M059J (cell line): ENCODE measurements around the gene MGAT4B. TPM values are rescaled to one million over a fixed set of nuclear protein-coding genes. Genes with fewer than 3 reads are reported as not detected.

Source experiments
- DNase-seq: peaks from one replicate; pipeline ENCODE4 v3.0.0-alpha.2; 2012; ENCODE audit warnings: low read depth
- total RNA-seq: library from RNA; depleted of rRNA; stranded (reverse); fragments of >200 nt; shearing (Covaris generic); gene quantifications from 2 replicates; pipeline ENCODE4 v1.2.3, GENCODE V29; 2014

Gene MGAT4B
- total RNA-seq, 1 experiment from 2014 or later = 187 TPM

- DNase-seq = no peak
Observed at GRCh38 chr5:179771311-179771895, 35.3 kb downstream of the MGAT4B start.

- no peak for DNase-seq
Observed at GRCh38 chr5:179769796-179770195, 36.9 kb downstream of the MGAT4B start.

GRCh38 chr5:179769271-179769670 is 37.4 kb downstream of the MGAT4B start:
- DNase-seq = no peak

- DNase-seq = no peak
Observed at GRCh38 chr5:179768326-179769085, 38.2 kb downstream of the MGAT4B start.

GRCh38 chr5:179767496-179768100 is 39.1 kb downstream of the MGAT4B start:
- no peak for DNase-seq

DNA sequence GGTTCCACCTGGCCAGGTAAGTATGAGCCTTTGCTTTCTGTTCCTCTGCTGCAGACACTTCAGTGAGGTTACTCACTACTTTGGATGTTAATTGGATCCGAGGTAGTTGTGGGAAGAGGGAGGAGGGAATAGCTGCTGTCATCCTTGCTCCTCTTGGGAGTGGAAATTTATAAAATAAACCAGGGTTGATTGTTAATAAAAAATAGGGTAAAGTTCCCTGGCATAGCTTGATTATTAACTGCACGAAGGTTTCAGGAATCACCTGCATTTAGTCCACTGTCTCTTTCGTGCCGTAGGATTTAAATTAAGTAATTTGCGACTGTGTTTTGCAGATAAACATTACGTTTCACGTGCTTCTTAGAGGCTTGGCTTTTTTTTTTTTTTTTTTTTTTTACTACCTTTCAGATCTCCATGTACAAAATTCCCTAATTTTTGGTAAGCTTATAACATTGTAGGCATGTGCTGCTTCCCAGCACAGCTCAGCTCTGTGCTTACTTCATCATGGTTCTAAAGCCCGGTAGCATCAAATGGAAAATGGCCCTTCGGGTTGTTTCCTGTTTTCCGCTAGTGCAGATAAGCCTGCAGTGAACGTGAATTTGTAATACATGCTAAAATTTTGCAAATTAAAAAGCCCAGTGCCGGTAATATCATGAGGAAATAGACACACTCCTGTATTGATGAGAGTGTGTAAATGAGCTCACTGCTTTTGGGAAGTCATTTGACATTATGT is 39.8 kb downstream of the MGAT4B start:
- no peak for DNase-seq

- peak; percentile 61 for DNase-seq
Observed at GRCh38 chr5:179766021-179766725, 40.5 kb downstream of the MGAT4B start.

GRCh38 chr5:179765400-179765799 is 41.3 kb downstream of the MGAT4B start:
- peak; percentile 91 for DNase-seq

GRCh38 chr5:179764056-179764455 is 42.6 kb downstream of the MGAT4B start:
- no peak for DNase-seq

- DNase-seq = peak; percentile 84
Observed at GRCh38 chr5:179763215-179763945, 43.3 kb downstream of the MGAT4B start.

- peak; percentile 69 for DNase-seq
Observed at GRCh38 chr5:179762781-179763176, 43.9 kb downstream of the MGAT4B start.

- peak; percentile 44 for DNase-seq
Observed at GRCh38 chr5:179762079-179762780, 44.4 kb downstream of the MGAT4B start.

- peak; percentile 12 for DNase-seq
Observed at GRCh38 chr5:179759581-179760551, 46.8 kb downstream of the MGAT4B start.

DNA sequence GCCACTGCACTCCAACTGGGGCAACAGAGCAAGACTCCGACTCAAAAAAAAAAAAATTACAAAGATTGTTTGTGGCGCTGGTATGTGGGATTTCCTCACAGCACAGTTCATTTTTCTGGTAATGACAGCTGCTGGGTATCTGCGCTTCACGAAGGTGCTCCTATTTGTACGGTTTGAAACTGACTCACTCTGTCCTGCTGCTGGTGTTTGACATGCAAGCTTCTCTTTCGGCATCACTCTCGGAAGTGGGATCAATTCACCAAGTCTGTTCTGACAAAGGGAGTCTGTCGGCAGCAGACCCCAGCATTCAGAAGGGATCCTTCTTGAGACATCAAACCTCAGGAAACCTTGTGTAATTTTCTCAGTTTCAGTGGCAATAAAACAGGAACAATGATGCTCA is 47.7 kb downstream of the MGAT4B start:
- no peak for DNase-seq

DNA sequence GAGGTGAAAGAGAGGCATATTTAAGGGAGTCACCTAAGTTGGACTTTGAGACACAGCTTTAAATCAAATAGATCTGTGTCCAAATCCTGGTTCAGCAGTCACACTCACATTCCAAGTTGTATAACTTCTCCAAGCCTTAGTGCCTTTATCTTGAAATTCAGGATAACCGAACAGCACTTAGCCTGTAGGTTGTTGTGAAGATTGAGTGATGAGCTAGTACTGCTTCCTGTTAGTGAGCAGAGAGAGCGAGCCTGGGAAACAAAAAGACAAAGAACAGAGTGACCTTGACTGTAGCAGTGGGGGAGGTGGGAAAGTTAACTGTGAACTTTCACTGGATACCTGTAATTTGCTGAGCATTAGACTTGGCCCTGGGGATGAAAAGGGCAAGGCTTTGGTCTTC is 51.6 kb downstream of the MGAT4B start:
- no peak for DNase-seq

DNA sequence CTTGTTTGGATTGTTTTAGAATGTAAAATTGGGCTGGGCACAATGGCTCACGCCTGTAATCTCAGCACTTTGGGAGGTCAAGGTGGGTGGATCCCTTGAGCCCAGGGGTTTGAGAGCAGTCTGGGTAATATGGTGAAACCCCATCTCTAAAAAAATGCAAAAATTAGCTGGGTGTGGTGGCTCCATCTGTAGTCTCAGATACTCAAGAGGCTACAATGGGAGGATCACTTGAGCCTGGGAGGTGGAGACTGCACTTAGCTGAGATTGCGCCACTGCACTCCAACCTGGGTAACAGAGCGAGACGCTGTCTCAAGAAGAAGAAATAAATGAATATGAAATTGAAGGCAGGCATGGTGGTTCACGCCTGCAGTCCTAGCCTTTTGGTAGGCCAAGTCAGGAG is 52.7 kb downstream of the MGAT4B start:
- no peak for DNase-seq

DNA sequence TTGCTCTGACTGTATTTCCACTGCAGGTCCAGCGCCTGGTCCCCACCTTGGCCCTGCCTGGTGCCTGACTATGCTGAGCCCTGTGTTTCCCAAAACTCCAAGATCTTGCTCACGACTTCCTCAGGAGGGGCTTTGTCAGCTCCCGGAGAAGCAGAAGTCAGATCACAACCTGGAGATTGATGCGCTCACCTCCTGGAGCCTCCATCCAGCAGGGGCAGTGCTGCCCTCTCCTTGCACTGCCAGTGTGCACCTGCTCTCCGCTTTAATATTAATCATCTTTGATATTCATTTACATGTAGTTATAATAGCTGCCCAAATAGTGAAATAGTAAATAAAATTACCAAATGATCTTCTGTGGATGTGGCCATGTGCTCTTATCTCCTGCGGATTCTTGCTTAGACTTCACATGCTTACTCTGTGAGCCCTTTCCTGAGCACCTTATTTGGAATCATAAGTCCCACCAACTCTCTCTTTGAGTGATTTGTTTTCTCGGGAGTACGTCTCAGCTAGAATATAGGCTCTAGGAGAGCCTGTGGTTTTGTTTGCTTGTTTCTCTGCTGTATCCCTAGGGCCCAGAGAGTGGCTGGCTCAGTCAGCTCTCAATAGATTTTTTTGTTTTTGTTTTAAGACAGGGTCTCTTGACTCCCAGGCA is 56.7 kb downstream of the MGAT4B start:
- DNase-seq = no peak

GRCh38 chr5:179747811-179748210 is 58.9 kb downstream of the MGAT4B start:
- DNase-seq = no peak
